Chondrocyte (in vitro differentiated cells): Measurements from ENCODE around the gene P2RY8. TPM values are rescaled to one million over a fixed set of nuclear protein-coding genes. Genes with fewer than 3 reads are reported as not detected.

Source experiments
- DNase-seq: peaks from one replicate; pipeline ENCODE4 v3.0.0; 2021; ENCODE audit warnings: mixed read lengths, low spot score
- H3K27ac Mint-ChIP-seq: one replicate; pipeline ENCODE4 v1.8.0; 2021; ENCODE audit warnings: mild to moderate bottlenecking, moderate library complexity, mixed read lengths; ENCODE audit not compliant: unreplicated experiment
- H3K27me3 Mint-ChIP-seq: 2 replicates; pipeline ENCODE4 v1.8.0; 2021; ENCODE audit warnings: low read depth, mixed read lengths
- H3K36me3 Mint-ChIP-seq: 2 replicates; pipeline ENCODE4 v1.8.0; 2021; ENCODE audit warnings: low read depth, mixed read lengths
- H3K4me1 Mint-ChIP-seq: 2 replicates; pipeline ENCODE4 v1.8.0; 2021; ENCODE audit warnings: low read depth, mild to moderate bottlenecking, mixed read lengths
- H3K4me3 Mint-ChIP-seq: one replicate; pipeline ENCODE4 v1.8.0; 2021; ENCODE audit warnings: mild to moderate bottlenecking, moderate library complexity, mixed read lengths; ENCODE audit not compliant: unreplicated experiment
- H3K9me3 Mint-ChIP-seq: 2 replicates; pipeline ENCODE4 v1.8.0; 2021; ENCODE audit warnings: low read depth, mixed read lengths
- total RNA-seq: library from RNA; stranded (reverse); gene quantifications from 3 replicates; pipeline ENCODE4 v1.2.1, GENCODE V29; 2021
- TF ChIP-seq, protein P1 (sequence below): fragments of 200-600 bp; sonication (generic); IDR thresholded peaks from 2 replicates; pipeline ENCODE4 v1.5.0; 2021; ENCODE audit warnings: antibody characterized with exemption, mild to moderate bottlenecking, moderate library complexity

P2RY8 gene
- total RNA-seq, 1 donor from 2014 or later = not detected

- Mint-ChIP-seq H3K27me3 (no peaks in the 10 kb centered on the region), H3K4me1 (no peaks in the 10 kb centered on the region), H3K27ac (no peak overlapping the region), H3K36me3 (no peaks in the 10 kb centered on the region), H3K4me3 (no peak overlapping the region), H3K9me3 (no peaks in the 10 kb centered on the region)
- DNase-seq = peak; percentile 17
- TF ChIP-seq, protein P1, sequence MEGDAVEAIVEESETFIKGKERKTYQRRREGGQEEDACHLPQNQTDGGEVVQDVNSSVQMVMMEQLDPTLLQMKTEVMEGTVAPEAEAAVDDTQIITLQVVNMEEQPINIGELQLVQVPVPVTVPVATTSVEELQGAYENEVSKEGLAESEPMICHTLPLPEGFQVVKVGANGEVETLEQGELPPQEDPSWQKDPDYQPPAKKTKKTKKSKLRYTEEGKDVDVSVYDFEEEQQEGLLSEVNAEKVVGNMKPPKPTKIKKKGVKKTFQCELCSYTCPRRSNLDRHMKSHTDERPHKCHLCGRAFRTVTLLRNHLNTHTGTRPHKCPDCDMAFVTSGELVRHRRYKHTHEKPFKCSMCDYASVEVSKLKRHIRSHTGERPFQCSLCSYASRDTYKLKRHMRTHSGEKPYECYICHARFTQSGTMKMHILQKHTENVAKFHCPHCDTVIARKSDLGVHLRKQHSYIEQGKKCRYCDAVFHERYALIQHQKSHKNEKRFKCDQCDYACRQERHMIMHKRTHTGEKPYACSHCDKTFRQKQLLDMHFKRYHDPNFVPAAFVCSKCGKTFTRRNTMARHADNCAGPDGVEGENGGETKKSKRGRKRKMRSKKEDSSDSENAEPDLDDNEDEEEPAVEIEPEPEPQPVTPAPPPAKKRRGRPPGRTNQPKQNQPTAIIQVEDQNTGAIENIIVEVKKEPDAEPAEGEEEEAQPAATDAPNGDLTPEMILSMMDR = no peak
Observed at GRCh38 chrX:1529756-1530155, 7.2 kb downstream of the P2RY8 start.

- Mint-ChIP-seq H3K36me3 (no peaks in the 10 kb centered on the region), H3K27ac (no peak overlapping the region), H3K9me3 (no peaks in the 10 kb centered on the region), H3K27me3 (no peaks in the 10 kb centered on the region), H3K4me3 (no peak overlapping the region), H3K4me1 (no peaks in the 10 kb centered on the region)
- DNase-seq = peak; percentile 27
- TF ChIP-seq, protein P1 = no peak
Observed at GRCh38 chrX:1529328-1529727, 7.7 kb downstream of the P2RY8 start.

GRCh38 chrX:1528884-1529203 lies 8.1 kb downstream of the P2RY8 start:
- H3K27me3 Mint-ChIP-seq = no peaks in the 10 kb centered on the region
- H3K9me3 Mint-ChIP-seq = no peaks in the 10 kb centered on the region
- DNase-seq = no peak
- H3K27ac Mint-ChIP-seq = no peak overlapping the region
- H3K4me3 Mint-ChIP-seq = no peak overlapping the region
- TF ChIP-seq, protein P1 = no peak
- no peaks in the 10 kb centered on the region for H3K36me3 Mint-ChIP-seq
- H3K4me1 Mint-ChIP-seq = no peaks in the 10 kb centered on the region

DNA sequence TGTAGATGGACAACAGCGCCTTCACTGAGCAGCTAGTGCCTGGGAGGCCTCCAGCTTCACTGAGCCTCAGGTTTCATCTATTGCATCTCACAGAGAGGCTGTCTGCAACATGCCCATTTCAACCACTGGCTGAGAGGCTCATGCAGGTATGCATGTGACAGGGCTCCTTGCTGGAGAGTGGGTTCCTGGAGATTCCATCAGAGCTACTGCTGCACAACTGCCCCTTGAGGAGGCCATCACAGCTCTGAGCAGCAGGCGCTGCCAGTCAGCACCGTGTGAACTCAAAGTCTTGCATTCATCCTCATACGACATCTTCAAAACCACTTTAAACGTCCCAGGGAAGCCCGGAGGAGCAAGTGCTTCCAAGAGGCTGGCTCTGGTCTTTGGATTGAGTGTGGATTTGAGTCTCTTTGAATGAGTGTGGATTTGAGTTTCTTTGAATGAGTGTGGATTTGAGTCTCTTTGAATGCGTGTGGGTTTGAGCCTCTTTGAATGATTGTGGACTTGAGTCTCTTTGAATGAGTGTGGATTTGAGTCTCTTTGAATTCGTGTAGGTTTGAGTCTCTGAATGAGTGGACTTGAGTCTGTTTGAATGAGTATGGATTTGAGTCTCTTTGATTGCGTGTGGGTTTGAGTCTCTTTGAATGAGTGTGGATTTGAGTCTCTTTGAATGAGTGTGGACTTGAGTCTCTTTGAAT lies 8.7 kb downstream of the P2RY8 start:
- H3K4me3 Mint-ChIP-seq = no peak overlapping the region
- no peaks in the 10 kb centered on the region for H3K36me3 Mint-ChIP-seq
- H3K4me1 Mint-ChIP-seq = no peaks in the 10 kb centered on the region
- no peak overlapping the region for H3K27ac Mint-ChIP-seq
- peak; percentile 21 for DNase-seq
- H3K27me3 Mint-ChIP-seq = no peaks in the 10 kb centered on the region
- TF ChIP-seq, protein P1 = no peak
- H3K9me3 Mint-ChIP-seq = no peaks in the 10 kb centered on the region

GRCh38 chrX:1527457-1527856 lies 9.5 kb downstream of the P2RY8 start:
- H3K4me1 Mint-ChIP-seq = no peaks in the 10 kb centered on the region
- TF ChIP-seq, protein P1 = no peak
- no peak overlapping the region for H3K27ac Mint-ChIP-seq
- H3K9me3 Mint-ChIP-seq = no peaks in the 10 kb centered on the region
- no peaks in the 10 kb centered on the region for H3K36me3 Mint-ChIP-seq
- DNase-seq = no peak
- no peaks in the 10 kb centered on the region for H3K27me3 Mint-ChIP-seq
- H3K4me3 Mint-ChIP-seq = no peak overlapping the region
